GM21723 (cell line): ENCODE data around the gene SUSD3.
"Not testable (repeated sequence)": the region's sequence is repeated elsewhere in the genome, so short reads cannot be mapped to it uniquely, and the experiment has no call there.

Source experiments
- ATAC-seq: cut with Tn5 transposase; IDR thresholded peaks from one replicate; pipeline ENCODE4 v1.9.1; 2021; ENCODE audit warnings: mild to moderate bottlenecking, moderate library complexity; ENCODE audit not compliant: unreplicated experiment

The SUSD3 gene

GRCh38 chr9:93108291-93109041 is 50.0 kb downstream of the SUSD3 start:
- ATAC-seq, result no peak

GRCh38 chr9:93110311-93110855 is 51.9 kb downstream of the SUSD3 start:
- no peak for ATAC-seq

GRCh38 chr9:93111001-93111370 is 52.5 kb downstream of the SUSD3 start:
- no peak for ATAC-seq

- ATAC-seq, result no peak
Observed at GRCh38 chr9:93111371-93112115, 53.0 kb downstream of the SUSD3 start.

- ATAC-seq, result no peak
Observed at GRCh38 chr9:93112116-93112863, 53.8 kb downstream of the SUSD3 start.

- ATAC-seq, result no peak
Observed at GRCh38 chr9:93112864-93113389, 54.4 kb downstream of the SUSD3 start.

- ATAC-seq, result no peak
Observed at GRCh38 chr9:93114169-93114983, 55.9 kb downstream of the SUSD3 start.

- ATAC-seq, result no peak
Observed at GRCh38 chr9:93114984-93115335, 56.5 kb downstream of the SUSD3 start.

- ATAC-seq, result no peak
Observed at GRCh38 chr9:93115486-93116071, 57.1 kb downstream of the SUSD3 start.

- no peak for ATAC-seq
Observed at GRCh38 chr9:93116072-93116961, 57.8 kb downstream of the SUSD3 start.

GRCh38 chr9:93117521-93117920 is 59.0 kb downstream of the SUSD3 start:
- ATAC-seq, result not testable (repeated sequence)

- no peak for ATAC-seq
Observed at GRCh38 chr9:93117924-93118862, 59.7 kb downstream of the SUSD3 start.

GRCh38 chr9:93118863-93119702 is 60.6 kb downstream of the SUSD3 start:
- no peak for ATAC-seq

GRCh38 chr9:93119703-93119952 is 61.1 kb downstream of the SUSD3 start:
- ATAC-seq, result no peak

GRCh38 chr9:93119953-93120845 is 61.7 kb downstream of the SUSD3 start:
- peak; percentile 87 for ATAC-seq

- no peak for ATAC-seq
Observed at GRCh38 chr9:93120846-93121315, 62.4 kb downstream of the SUSD3 start.
